Epithelial cell of proximal tubule (primary cell): ENCODE measurements around the gene MTRF1. TPM values are rescaled to one million over a fixed set of nuclear protein-coding genes. Genes with fewer than 3 reads are reported as not detected.

Experiments used
- DNase-seq: peaks from one replicate; pipeline ENCODE4 v3.0.0-alpha.2; 2011; ENCODE audit warnings: low read depth
- H3K4me3 ChIP-seq: 2 replicates; pipeline ENCODE4 v1.5.1; 2011; ENCODE audit warnings: low read depth, mild to moderate bottlenecking, low read length
- total RNA-seq: library from RNA; depleted of rRNA; stranded (reverse); fragments of >200 nt; gene quantifications from 2 replicates; pipeline ENCODE4 v1.2.3, GENCODE V29; 2015
- TF ChIP-seq, protein P1 (sequence below): conservative IDR thresholded peaks from 2 replicates; pipeline ENCODE4 v1.5.1; 2012; ENCODE audit warnings: low read depth, mild to moderate bottlenecking, low read length

MTRF1 gene
- total RNA-seq, 1 donor from 2014 or later = 6.9 TPM

DNA sequence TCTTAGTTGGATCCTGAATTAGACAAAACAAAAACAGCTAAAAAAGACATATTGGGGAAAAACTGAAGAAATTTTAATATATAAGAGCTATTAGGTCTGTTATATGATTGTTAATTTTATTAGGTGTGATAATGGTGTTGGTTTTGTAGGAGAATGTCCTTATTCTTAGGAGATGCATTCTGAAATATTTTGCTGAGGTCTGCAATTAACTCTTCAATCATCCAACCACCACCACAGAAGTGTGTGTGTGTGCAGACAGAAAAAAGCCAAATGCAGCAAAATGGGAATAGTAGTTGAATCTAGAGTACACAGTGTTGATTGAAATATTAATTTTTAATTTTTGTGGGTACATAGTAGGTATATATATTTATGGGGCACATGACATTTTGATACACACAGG, 56.9 kb downstream of the MTRF1 start:
- no peak for DNase-seq
- no peak overlapping the region for H3K4me3 ChIP-seq

DNA sequence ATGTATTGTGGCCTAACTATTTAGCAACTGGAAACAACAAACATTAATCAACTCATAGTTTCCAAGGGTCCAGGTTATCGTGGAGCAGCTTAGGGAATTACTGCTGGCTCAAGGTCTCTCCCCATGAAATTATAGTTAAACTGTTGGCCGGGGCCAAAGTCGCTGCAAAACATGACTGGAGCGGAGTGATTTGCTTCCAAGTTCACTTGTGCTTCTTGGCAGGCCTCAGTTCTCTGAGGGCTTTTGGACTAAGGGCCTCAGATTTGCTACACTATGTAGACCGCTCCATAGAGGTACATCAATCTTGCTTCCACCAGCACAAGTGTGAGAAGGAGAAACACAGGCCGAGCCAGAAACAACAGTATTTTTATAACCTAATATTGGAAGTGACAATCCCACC, 59.6 kb downstream of the MTRF1 start:
- no peak for DNase-seq
- TF ChIP-seq, protein P1, sequence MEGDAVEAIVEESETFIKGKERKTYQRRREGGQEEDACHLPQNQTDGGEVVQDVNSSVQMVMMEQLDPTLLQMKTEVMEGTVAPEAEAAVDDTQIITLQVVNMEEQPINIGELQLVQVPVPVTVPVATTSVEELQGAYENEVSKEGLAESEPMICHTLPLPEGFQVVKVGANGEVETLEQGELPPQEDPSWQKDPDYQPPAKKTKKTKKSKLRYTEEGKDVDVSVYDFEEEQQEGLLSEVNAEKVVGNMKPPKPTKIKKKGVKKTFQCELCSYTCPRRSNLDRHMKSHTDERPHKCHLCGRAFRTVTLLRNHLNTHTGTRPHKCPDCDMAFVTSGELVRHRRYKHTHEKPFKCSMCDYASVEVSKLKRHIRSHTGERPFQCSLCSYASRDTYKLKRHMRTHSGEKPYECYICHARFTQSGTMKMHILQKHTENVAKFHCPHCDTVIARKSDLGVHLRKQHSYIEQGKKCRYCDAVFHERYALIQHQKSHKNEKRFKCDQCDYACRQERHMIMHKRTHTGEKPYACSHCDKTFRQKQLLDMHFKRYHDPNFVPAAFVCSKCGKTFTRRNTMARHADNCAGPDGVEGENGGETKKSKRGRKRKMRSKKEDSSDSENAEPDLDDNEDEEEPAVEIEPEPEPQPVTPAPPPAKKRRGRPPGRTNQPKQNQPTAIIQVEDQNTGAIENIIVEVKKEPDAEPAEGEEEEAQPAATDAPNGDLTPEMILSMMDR = no peak
- H3K4me3 ChIP-seq = no peak overlapping the region

More for the DNA sequence above, 56.9 kb downstream of the MTRF1 start:
- TF ChIP-seq, protein P1 = no peak

DNA sequence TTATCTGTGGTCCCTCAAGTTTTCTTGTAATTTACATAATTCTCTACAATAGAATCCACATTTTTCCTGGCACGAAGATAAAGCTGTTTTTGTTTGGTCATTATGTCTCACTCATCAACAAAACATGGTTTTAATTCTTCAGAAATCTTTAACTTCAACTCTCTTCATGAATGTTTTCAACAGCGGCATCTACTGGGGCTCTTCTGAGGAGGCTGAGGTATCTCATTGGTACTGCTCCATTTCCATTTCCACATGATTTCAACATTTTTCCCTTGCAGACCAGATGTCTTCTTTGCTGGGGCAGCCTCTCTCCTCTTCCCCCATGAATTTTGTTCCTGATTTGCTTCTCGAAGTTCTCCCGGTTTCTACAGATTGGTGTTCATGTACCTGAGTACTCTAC, 63.2 kb downstream of the MTRF1 start:
- DNase-seq = no peak
- TF ChIP-seq, protein P1 = no peak
- H3K4me3 ChIP-seq = no peak overlapping the region

DNA sequence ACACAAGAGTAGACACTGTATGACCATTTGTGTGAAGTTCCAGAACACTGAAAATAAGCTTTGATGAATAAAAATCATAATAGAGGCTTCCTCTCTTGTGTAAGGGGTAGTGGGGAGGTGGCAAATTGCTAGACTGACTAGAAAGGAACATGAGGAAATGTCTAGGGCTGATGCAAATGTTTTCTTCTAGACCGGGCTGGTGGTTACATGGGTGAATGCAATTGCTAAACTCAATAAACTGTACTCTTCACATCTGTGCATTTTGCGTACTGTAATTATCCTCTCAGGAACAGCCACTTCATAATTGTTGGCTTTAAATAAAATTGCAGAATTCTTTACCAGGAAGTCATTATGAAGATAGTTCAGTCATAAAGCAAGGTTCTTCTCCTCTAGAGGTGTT, 63.9 kb downstream of the MTRF1 start:
- H3K4me3 ChIP-seq = no peak overlapping the region
- DNase-seq = no peak
- TF ChIP-seq, protein P1 = no peak

DNA sequence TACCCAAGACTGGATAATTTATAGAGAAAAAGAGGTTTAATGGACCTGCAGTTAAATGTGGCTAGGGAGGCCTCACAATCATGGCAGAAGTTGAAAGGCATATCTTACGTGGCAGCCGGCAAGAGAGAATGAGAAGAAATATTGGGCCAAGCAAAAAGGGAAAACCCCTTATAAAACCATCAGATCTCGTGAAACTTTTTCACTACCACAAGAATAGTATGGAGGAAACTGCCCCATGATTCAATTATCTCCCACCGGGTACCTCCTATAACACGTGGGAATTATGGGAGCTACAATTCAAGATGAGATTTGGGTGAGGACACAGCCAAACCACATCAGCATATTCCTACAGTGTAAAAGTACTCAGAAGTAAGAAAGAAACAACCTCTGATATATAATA, 64.3 kb downstream of the MTRF1 start:
- no peak for DNase-seq
- TF ChIP-seq, protein P1 = no peak
- no peak overlapping the region for H3K4me3 ChIP-seq

DNA sequence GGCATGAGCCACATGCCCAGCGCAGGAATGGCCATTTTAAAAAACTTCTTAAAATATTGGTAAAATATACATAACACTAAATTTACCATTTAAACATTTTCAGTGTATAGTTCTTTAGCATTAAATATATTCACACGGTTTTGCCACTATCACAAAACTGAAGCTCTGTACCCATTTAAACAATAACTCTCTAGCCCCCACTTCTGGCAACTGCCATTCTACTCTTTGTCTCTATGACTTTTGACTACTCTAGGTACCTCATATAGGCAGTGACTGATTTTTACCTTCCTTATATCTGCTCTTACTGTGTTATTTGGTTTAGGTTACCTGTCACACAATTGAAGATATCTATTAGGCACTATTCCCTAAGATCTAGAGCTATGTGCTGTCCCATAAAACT, 66.8 kb downstream of the MTRF1 start:
- no peak for DNase-seq
- H3K4me3 ChIP-seq = no peak overlapping the region
- TF ChIP-seq, protein P1 = peak; percentile 53

DNA sequence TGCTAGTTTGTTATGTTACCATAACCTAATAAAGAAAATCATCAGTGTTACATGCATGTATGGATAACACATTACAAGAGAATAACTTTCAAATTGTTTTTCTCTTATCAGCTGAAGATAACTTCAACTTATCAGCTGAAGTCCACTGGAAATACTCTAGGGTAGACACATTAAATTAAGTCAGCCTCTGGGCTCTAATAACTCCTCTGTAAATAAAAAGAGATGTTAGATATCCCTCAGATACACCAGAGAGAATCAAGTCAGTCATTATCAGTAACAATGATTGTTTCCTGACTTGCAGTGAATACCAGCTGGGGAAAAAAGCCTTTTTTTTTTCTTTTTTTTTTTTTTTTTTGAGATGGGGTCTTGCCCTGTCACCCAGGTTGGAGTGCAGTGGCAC, 67.4 kb downstream of the MTRF1 start:
- TF ChIP-seq, protein P1 = no peak
- DNase-seq = no peak
- no peak overlapping the region for H3K4me3 ChIP-seq
